ENCODE results near the gene ARR3.
"Not testable (repeated sequence)": the region's sequence is repeated elsewhere in the genome, so short reads cannot be mapped to it uniquely, and the experiment has no call there.

ARR3 gene

DNA sequence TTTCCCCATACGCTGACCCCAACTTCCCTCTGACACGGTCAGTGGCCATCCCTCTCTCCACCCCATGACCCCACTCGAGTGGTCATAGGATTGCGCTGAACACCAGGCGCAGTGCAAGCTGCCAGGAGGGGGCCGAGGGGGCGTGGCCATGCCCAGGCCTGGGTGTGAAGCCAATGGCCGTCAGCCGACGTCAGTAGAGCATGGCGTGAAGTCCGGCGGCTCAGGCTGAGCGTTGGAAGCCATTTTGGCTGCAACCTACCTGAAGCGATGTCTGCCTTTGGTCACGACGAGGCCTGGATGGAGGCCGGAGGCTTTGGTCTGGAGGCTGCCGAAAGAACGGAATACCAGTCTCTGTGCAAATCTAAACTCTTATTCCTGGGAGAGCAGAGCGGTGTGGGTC, 13.8 kb downstream of the ARR3 start, which contains the start of gene RAB41:
Gene RAB41, plus strand, starts transcription at position 222 of the 400 bp plus-strand sequence. Its CDS starts 46 bp downstream, at position 268.
- DNase-seq: no peak

DNA sequence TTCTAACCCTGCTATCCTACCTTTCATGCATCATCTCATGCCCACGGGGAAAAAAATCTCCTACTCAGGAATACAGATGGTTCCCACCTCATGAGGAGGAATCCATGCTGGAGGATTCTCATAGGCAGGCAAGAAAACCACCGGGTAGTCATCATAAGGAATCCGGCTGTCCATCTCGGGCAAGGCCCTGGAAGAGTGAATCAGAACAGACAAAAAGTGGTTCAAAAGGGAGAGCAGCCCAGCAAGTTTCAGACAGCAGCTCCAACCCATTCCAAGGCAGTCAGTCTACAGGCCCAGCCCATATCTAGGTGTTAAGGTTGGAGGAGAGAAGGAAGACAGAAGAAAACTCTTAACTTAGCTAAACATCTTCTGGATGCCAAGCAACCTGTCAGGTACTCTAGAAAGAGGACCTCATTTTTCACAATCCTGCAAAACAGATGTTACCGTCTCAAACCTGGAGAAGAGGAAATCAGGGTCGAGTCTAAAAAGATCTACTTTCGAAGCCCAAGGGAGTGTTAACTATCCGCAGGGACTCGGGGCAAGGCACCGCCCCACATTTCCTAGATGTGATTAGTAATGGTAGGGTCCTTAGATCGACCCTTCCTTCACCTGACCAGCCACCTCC, 21.1 kb downstream of the ARR3 start:
- DNase-seq: no peak

DNA sequence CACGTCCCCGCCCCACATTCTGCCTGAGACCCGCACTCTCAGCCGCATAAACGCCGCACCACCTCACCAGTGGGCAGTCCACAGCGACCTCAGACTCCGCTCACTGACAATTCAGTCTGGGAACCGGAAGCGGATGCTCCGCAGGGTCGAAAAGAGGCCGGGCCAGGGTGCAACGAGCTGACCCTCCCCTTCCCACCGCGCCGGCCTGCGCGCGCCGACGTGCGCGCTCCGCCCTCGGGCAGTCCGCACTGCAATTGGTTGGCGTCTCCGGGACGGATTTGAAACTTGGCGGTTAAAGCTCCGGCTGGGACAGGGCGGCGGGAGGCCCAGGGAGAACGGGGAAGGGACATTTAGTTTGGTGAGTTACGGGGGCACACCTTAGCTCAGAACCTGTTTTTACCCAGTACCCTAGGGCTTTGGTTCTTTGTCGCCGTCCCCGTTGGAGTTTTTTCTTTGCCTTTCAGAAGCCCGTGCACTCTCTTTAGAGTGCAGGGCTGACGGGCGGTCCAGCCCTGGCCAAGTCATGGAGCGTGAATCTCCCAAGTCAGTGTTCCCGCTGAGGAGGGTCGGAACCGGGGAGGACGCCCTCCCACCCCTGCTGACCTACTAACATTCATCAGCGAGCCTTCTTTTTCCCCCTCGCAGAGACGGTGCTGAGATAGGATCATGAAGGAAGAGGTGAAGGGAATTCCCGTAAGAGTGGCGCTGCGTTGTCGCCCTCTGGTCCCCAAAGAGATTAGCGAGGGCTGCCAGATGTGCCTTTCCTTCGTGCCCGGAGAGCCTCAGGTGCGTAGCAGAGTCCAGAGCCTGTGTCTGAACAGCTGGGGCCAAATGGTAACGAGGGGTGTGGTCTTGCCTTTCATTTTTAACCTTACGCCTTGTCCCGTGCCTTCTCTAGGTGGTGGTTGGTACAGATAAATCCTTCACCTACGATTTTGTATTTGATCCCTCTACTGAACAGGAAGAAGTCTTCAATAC, 21.9 kb downstream of the ARR3 start, which contains the start of the genes KIF4A and PDZD11:
Gene KIF4A, plus strand, starts transcription at position 312 of the 978 bp plus-strand sequence. Its CDS starts 355 bp downstream, at position 667.
Gene PDZD11, minus strand, starts transcription at position 135 of the 978 bp plus-strand sequence. CDS start 586 bp downstream, outside the sequence.
- peak; percentile 43 for DNase-seq

DNA sequence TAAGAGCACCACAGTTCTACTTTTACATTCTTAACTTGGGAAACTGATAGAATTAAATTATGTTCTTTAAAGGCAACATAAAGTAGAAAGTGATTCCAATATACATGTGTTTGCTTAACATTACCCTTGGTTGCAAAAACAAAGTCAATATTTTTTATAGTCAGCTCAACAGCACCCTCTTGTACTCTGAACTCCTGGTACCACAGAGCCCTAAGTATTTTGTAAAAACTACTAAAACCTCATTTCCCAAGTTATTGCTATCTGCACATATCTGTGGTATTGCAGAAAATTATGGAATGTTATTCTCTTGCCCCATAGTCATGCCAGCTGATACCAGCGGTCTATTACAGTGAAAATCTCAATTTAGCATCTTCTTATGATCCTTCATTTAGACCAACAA, 24.7 kb downstream of the ARR3 start:
- no peak for DNase-seq

DNA sequence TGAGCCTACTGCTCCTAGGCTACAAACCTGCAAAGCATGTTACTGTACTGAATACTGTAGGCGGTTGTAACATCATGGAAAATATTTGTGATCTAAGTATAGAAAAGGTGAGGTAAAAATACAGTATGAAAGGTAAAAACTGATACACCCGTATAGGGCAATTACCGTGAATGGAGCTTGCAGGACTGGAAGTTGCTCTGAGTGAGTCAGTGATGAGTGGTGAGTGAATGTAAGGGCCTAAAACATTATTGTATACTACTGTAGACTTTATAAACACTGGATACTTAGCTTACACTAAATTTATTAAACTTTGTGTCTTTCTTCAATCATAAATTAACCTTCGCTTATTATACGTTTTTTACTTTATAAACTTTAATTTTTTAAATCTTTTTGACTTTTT, 25.5 kb downstream of the ARR3 start:
- DNase-seq: no peak

DNA sequence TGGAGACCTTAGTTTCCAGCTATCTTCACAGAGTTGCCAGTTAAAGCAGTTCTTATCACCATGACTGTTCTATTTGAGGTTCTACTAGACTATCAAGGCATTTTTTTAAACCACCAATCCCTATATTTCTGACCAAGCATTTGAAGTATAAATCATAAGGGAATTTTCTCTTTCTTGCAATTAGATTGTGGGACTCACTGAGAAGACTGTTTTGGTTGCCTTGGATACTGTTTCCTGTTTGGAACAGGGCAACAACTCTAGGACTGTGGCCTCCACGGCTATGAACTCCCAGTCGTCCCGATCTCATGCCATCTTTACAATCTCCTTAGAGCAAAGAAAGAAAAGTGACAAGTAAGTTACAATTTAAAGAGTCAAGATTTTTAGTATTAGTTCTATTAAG, 33.6 kb downstream of the ARR3 start:
- DNase-seq: no peak

DNA sequence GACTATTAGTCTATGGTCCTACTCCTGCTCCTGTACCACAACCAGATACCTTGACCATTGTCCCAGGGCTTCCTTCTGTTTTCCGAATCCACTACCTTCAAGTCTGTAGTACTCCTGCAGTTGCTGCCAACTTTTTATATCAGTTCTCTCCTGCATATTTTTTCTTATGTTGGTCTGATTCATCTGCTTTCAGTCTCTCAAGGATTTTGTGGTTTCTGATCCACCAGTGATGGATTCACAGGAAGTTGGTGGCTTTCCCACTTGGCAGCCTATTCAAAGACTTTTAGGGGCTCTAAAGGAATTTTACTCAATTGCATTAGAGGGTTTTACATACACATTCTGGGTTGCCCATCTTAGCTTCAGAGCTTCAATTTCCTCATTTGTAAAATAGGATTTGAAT, 45.4 kb downstream of the ARR3 start:
- DNase-seq: no peak

DNA sequence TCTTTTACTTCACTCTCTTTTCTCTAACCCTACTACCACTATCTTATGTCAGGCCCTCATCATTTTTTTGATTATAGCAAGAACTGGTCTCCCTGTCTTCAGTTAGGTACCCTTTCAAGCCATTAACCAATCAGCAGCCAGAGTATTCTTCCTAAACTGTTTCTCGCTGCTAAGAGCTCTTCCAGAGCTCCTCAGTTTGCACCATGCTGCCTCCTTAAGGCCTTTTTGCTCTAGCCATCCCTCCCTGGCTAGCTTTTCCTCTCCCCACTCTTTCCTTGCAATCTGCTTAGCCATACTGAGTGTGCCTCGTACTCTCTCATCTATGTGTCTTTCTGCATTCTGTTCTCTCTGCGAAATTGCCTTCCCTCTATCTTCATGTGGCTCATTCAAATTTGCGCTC, 54.6 kb downstream of the ARR3 start:
- no peak for DNase-seq

DNA sequence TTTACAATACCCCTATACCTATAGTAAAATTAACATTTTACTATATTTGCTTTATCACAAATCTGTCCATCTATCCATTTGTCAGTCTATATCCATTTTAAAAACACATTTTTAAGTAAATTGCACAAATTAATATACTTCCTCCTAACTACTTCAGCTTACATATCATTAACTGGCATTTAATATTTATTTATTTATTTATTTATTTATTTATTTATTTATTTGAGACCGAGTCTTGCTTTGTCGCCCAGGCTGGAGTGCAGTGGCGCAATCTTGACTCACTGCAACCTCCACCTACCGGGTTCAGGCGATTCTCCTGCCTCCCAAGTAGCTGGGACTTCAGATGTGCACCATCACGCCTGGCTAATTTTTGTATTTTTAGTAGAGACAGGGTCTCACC, 55.5 kb downstream of the ARR3 start:
- DNase-seq: not testable (repeated sequence)

DNA sequence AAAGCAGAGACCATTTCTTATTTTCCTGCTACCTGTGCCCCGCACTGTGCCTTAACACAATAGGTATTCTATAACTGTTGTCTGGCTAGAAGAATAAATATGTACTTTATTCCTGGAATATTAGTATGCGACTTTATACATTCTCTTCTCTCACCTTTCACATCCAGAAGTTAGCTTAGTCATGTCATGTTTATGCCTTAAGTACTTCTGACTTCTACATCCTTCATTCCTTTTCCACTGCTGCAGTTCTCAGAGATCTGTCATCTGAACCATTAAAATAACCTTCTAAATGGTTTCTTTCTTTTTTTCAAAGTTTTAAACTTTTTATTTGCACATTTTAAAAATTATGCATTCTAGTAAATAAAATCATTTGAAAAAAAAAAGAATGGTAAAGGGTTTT, 56.2 kb downstream of the ARR3 start:
- no peak for DNase-seq

DNA sequence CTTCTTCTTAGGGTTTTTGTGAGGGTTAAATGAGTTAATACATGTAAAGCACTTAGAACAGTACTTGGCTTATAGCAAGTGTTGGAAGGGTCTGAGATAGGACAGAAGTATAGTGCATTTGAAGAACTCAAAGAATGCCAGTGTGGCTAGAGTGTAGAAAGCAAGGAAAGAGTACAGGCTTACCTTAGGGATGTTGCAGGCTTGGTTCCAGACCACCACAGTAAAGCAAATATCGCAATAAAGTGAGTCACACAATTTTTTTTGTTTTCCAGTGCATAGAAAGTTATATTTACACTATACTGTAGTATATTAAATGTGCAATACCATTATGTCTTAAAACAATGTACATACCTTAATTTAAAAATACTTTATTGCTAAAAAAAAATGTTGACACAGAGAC, 63.0 kb downstream of the ARR3 start:
- DNase-seq: no peak
